Tibial nerve (tissue), 4 donors: ENCODE results near the gene TEAD4. TPM values are rescaled to one million over a fixed set of nuclear protein-coding genes. Genes with fewer than 3 reads are reported as not detected.
A peak's percentile ranks its signal among the peaks of the same experiment; 100 is the strongest.

ENCODE experiments used
- DNase-seq, 2 donors: peaks; one replicate each; pipeline ENCODE4 v3.0.0-alpha.2; 2019; ENCODE audit warnings: low spot score in 2 of 2
- H3K27ac ChIP-seq, 4 donors: fragments of 200-600 bp; sonication (generic) in 3 of 4; one replicate each; pipeline ENCODE4 v1.5.1; 2017 to 2019; ENCODE audit warnings: mild to moderate bottlenecking in 1 of 4
- H3K27me3 ChIP-seq, 2 donors: fragments of 200-600 bp; sonication (generic) in 1 of 2; one replicate each; pipeline versions ENCODE4 v1.5.1 to v1.6.0; 2017 to 2019
- H3K36me3 ChIP-seq, 3 donors: fragments of 200-600 bp; sonication (generic); one replicate each; pipeline ENCODE4 v1.5.1; 2018 to 2019
- H3K4me1 ChIP-seq, 4 donors: fragments of 200-600 bp; sonication (generic) in 3 of 4; one replicate each; pipeline ENCODE4 v1.5.1; 2017 to 2019
- H3K4me3 ChIP-seq, 4 donors: fragments of 200-600 bp; sonication (generic) in 3 of 4; one replicate each; pipeline ENCODE4 v1.5.1; 2017 to 2019; ENCODE audit warnings: mild to moderate bottlenecking in 1 of 4, moderate library complexity in 1 of 4
- H3K9me3 ChIP-seq, 4 donors: fragments of 200-600 bp; sonication (generic) in 3 of 4; one replicate each; pipeline ENCODE4 v1.5.1; 2017 to 2019
- EP300 ChIP-seq, 2 donors: sonication (generic); formaldehyde crosslinking; IDR thresholded peaks; one replicate each; pipeline ENCODE4 v1.6.1; 2017; ENCODE audit warnings: antibody characterized with exemption in 2 of 2, mild to moderate bottlenecking in 1 of 2
- POLR2A ChIP-seq, 2 donors: fragments of 450-650 bp; IDR thresholded peaks; one replicate each; pipeline ENCODE4 v1.6.1; 2017; ENCODE audit warnings: antibody characterized with exemption in 2 of 2, mild to moderate bottlenecking in 2 of 2, moderate library complexity in 2 of 2
- WGBS, 2 donors: methylation state at CpG; one replicate each; pipeline ENCODE4 v1.1.5; 2018; 5-methylcytosine and 5-hydroxymethylcytosine counted together
- total RNA-seq, 4 donors: library from RNA; depleted of rRNA; stranded (reverse); fragments of >200 nt; gene quantifications; one replicate each; pipeline ENCODE4 v1.1.0, GENCODE V29; 2016
- TF ChIP-seq, protein P1 (sequence below), 5 experiments: fragments of 200-600 bp in 3 of 5; fragments of 450-650 bp in 2 of 5; sonication (generic) in 3 of 5; IDR thresholded peaks; one replicate each; pipeline ENCODE4 v1.5.1; 2016 to 2019; ENCODE audit warnings: antibody characterized with exemption in 5 of 5, mild to moderate bottlenecking in 3 of 5, moderate library complexity in 2 of 5

TEAD4 gene
- total RNA-seq, 4 donors from 2014 or later: 17.2 to 34.2 (median 23.5) TPM

GRCh38 chr12:3033539-3033867, 74.3 kb downstream of the TEAD4 start:
- no peaks in the 10 kb centered on the region for H3K27me3 ChIP-seq
- no peaks in the 10 kb centered on the region for H3K9me3 ChIP-seq
- no peak for TF ChIP-seq POLR2A (IDR thresholded peaks at IDR 0.05)
- no peak for TF ChIP-seq EP300 (IDR thresholded peaks at IDR 0.05)
- TF ChIP-seq, protein P1, sequence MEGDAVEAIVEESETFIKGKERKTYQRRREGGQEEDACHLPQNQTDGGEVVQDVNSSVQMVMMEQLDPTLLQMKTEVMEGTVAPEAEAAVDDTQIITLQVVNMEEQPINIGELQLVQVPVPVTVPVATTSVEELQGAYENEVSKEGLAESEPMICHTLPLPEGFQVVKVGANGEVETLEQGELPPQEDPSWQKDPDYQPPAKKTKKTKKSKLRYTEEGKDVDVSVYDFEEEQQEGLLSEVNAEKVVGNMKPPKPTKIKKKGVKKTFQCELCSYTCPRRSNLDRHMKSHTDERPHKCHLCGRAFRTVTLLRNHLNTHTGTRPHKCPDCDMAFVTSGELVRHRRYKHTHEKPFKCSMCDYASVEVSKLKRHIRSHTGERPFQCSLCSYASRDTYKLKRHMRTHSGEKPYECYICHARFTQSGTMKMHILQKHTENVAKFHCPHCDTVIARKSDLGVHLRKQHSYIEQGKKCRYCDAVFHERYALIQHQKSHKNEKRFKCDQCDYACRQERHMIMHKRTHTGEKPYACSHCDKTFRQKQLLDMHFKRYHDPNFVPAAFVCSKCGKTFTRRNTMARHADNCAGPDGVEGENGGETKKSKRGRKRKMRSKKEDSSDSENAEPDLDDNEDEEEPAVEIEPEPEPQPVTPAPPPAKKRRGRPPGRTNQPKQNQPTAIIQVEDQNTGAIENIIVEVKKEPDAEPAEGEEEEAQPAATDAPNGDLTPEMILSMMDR (IDR thresholded peaks at IDR 0.05): no peak
- peaks cover 0 to 9% (median 0%) of the 10 kb centered on the region in 3 donors for H3K36me3 ChIP-seq
- peak overlapping the region in 3 of 4 donors; percentile 4 to 86 (median 40) for H3K27ac ChIP-seq
- H3K4me3 ChIP-seq: no peak overlapping the region
- peaks cover 0 to 21% (median 0%) of the 10 kb centered on the region in 4 donors for H3K4me1 ChIP-seq
- DNase-seq: no peak
- 75 to 78% methylated on average over 8 of the region's 8 CpGs for WGBS, 2 donors

- Histone ChIP-seq H3K4me3 (no peak overlapping the region), H3K27ac (peak overlapping the region in 3 of 4 donors; percentile 25 to 86 (median 40)), H3K4me1 (peaks cover 0 to 21% (median 0%) of the 10 kb centered on the region in 4 donors), H3K27me3 (no peaks in the 10 kb centered on the region), H3K9me3 (no peaks in the 10 kb centered on the region), H3K36me3 (peaks cover 0 to 16% (median 0%) of the 10 kb centered on the region in 3 donors)
- DNase-seq: peak; percentile 31 to 56
- TF ChIP-seq EP300 (IDR thresholded peaks at IDR 0.05) (peak in 1 of 2 donors; percentile 11), POLR2A (IDR thresholded peaks at IDR 0.05) (no peak)
- TF ChIP-seq, protein P1 (IDR thresholded peaks at IDR 0.05): peak; percentile 50 to 67 (median 59)
- WGBS, 2 donors: 40 to 41% methylated on average over 9 to 10 of the region's 10 CpGs
Observed at GRCh38 chr12:3034067-3034750, 75.0 kb downstream of the TEAD4 start.

- WGBS, 2 donors: 70 to 71% methylated on average over 5 of the region's 5 CpGs
- Histone ChIP-seq H3K4me3 (no peak overlapping the region), H3K4me1 (peaks cover 0 to 21% (median 0%) of the 10 kb centered on the region in 4 donors), H3K9me3 (no peaks in the 10 kb centered on the region), H3K27me3 (no peaks in the 10 kb centered on the region), H3K36me3 (peaks cover 0 to 26% (median 0%) of the 10 kb centered on the region in 3 donors), H3K27ac (peak overlapping the region in 3 of 4 donors; percentile 57 to 86 (median 82))
- no peak for TF ChIP-seq POLR2A (IDR thresholded peaks at IDR 0.05)
- TF ChIP-seq, protein P1 (IDR thresholded peaks at IDR 0.05): no peak
- no peak for TF ChIP-seq EP300 (IDR thresholded peaks at IDR 0.05)
- no peak for DNase-seq
Observed at GRCh38 chr12:3035171-3035570, 76.0 kb downstream of the TEAD4 start.

- no peaks in the 10 kb centered on the region for H3K9me3 ChIP-seq
- TF ChIP-seq EP300 (IDR thresholded peaks at IDR 0.05): peak in 1 of 2 donors; percentile 31
- peak in 1 of 2 donors; percentile 25 for TF ChIP-seq POLR2A (IDR thresholded peaks at IDR 0.05)
- TF ChIP-seq, protein P1 (IDR thresholded peaks at IDR 0.05): peak; percentile 16 to 52 (median 43)
- H3K36me3 ChIP-seq: peaks cover 0 to 33% (median 0%) of the 10 kb centered on the region in 3 donors
- no peak overlapping the region for H3K4me3 ChIP-seq
- peaks cover 0 to 21% (median 0%) of the 10 kb centered on the region in 4 donors for H3K4me1 ChIP-seq
- 38 to 48% methylated on average over 14 to 16 of the region's 16 CpGs for WGBS, 2 donors
- H3K27me3 ChIP-seq: no peaks in the 10 kb centered on the region
- H3K27ac ChIP-seq: peak overlapping the region; percentile 14 to 86 (median 70)
- no peak for DNase-seq
Observed at GRCh38 chr12:3035815-3036702, 76.9 kb downstream of the TEAD4 start.
